HG03457 (cell line): ENCODE measurements around the gene PIGW.

ENCODE experiments used
- ATAC-seq: cut with Tn5 transposase; IDR thresholded peaks from one replicate; pipeline ENCODE4 v1.9.1; 2021; ENCODE audit warnings: moderate number of reproducible peaks; ENCODE audit not compliant: unreplicated experiment

PIGW gene, protein sequence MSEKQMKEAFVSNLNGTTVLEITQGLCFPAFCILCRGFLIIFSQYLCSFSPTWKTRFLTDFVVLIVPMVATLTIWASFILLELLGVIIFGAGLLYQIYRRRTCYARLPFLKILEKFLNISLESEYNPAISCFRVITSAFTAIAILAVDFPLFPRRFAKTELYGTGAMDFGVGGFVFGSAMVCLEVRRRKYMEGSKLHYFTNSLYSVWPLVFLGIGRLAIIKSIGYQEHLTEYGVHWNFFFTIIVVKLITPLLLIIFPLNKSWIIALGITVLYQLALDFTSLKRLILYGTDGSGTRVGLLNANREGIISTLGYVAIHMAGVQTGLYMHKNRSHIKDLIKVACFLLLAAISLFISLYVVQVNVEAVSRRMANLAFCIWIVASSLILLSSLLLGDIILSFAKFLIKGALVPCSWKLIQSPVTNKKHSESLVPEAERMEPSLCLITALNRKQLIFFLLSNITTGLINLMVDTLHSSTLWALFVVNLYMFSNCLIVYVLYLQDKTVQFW

DNA sequence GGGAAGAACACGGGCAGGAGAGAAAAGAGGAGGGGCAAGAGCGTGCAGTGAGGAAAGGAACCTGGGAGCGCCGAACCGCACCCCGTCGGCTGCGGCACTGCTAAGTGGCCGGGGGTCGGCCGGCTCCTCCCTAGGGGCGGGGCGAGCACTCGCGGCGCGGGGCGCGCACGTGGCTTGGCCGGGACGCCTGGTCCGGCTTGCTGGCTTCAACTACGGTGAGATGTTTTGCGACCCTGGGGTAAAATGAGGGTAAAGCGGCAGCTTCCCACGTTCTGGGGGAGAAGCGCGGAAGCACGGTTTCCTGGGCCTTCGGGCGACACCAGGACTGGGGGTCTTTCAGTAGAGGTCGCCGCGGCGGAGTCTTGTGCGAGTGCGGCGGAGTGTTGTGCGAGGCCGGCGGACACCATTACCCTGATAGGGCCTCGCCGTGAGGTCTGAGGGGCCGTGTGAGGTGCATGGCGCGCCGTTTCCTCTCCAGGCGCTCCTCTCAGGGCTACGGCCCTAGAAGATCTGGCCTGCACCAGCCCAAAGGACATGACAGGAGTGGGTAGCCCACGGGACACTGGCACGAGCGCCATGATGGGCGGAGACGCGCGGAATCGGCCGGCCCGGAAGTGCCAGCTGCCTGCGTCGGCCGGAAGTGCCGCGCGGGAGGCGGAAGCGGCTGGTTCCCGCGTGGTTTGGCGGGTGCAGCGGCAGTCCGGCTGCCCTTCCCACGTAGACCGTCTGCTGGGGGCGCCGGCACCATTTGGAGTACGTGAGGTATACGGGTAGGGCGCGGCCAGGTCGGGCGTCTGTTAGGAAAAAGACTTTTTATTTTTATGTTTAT, at the start of gene PIGW, which contains the start of gene MYO19:
Gene PIGW, plus strand, starts transcription at position 148 of the 829 bp plus-strand sequence. CDS start 2,115 bp downstream, outside the sequence.
Gene MYO19, minus strand, starts transcription at position 29 of the 829 bp plus-strand sequence. CDS start 2,330 bp downstream, outside the sequence.
- ATAC-seq, result peak; percentile 47

DNA sequence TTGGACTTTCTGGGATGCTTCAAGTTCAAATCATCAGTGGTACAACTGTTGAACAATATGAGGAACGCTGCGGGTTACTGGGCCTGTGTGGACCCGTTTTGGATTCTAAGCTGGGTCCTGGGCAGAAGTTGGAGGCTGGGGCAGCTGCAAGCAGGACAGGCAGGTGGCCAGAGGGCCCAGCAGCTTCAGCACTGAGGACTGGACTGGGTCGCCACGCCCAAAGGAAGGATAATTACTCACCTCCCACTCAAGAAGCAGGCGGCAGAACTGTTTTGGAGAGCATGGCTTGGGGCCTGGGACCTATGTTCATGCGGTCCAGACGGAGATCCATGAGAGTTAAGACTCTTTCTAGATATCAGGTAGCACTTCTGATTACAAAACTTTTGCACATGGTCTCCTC, 49.8 kb upstream of the PIGW start:
- no peak for ATAC-seq

DNA sequence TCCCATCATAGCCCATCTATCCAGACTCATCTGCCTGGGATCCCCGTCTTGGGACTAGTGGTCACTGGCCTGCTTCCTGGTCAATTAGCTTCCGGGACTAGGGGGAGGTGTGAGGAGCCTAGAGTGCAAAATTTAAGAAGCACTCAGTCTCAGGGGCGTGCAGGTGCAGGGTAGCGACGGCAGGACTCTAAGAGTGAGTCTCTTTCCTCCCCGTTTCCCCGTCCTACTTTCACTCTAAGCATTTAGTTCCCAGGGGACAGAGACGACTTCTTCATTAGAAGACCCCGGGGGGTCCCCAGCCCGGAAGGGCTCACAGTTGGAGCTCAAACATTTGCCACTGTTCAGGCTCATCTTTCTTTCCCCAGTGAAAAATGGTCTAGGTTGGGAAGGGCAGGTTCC, 49.0 kb upstream of the PIGW start:
- ATAC-seq, result no peak

DNA sequence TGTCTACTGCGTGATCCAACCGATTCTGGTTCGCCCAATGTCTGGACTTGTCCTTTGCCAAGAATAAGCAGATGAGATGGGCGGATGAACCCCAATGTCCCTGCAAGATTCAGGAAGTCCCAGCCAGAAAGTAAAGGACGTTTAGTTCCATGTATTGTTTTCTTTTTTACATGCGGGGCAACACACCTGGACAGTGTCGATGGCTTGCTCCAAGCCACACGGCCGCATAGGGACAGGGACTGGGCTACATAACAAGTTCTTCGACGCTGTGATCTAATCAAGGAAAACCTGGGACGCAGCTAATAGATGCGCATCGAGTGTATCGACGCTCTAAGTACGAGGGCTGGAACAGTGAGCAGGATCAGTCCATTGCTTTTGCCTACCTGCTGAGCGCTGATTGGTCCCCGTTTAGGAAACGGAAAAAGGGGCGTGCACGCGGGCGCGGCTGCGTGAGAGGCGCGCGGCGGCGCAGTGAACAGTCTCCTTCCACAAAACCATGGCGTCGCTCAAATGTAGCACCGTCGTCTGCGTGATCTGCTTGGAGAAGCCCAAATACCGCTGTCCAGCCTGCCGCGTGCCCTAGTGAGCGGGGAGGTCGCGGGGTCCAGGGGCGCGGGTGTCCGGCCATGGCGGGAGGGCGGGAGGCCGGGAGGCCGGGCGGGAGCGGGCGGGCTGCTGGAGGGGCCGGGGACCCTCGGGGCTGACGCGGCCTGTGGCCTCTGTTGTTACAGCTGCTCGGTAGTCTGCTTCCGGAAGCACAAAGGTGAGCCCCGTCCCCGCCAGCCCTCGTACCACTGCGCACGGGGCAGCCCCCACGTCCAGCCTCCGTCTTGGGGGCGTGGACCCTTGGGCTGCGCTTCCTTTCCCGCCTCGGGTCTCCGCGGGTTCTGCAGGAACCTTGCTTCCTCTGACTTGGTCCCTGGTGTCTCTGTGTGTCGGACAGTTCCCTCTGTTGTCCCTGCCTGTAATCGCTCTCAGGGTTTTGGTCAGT, 48.3 kb upstream of the PIGW start, which contains the start of gene ZNHIT3:
Gene ZNHIT3, plus strand, starts transcription at position 478 of the 991 bp plus-strand sequence. Its CDS starts 19 bp downstream, at position 497.
- peak; percentile 74 for ATAC-seq

DNA sequence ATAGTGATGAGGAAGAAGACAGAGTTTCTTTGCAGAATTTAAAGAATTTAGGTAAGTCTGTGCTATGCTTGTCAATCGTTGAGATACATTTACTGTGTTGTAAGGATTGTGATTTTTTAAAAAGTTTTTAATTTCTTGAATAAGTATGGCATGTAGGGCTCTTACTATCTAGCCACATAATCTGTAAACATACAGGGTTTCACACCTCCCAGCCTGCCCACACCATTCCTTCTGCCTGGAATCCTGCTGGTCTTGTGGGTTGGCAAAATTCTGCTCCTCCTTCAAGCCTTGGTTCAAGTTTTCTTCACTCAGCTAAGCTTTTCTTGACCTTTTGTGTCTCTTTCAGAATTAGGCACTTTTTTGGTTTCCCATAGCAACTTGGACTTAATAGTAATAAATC, 40.8 kb upstream of the PIGW start:
- ATAC-seq, result no peak

DNA sequence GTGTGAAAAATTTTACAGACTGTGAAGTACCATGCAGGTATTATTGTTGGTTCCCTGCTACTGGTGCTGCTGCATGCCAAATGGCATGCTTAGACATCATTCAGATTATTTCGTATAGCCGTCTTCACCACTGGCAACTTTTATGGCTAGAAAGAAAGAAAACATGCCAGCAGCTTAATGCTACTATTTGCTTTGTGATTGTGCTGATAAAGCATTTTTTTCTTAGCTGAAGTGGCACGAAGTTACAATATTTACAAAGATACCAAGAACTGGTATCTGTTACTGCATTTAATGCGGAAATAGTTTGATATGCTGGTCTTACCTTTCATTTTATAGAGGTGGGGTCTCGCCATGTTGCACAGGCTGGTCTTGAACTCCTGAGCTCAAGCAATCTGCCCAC, 40.1 kb upstream of the PIGW start:
- ATAC-seq, result no peak

DNA sequence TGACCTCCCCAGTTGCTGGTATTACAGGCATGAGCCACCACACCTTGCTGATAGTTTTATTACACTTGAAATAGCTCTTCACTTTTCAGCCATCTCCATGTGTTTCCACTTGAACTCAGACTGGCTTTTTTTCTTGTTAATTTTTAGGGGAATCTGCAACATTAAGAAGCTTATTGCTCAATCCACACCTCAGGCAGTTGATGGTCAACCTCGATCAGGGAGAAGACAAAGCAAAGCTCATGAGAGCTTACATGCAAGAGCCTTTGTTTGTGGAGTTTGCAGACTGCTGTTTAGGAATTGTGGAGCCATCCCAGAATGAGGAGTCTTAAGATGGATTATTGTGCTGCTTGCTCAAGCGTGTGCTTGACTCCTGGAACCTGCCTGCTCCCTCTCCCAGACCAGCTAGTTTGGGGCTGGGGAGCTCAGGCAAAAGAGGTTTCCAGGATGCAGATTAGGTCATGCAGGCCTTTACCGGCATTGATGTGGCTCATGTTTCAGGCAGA, 39.7 kb upstream of the PIGW start:
- no peak for ATAC-seq

DNA sequence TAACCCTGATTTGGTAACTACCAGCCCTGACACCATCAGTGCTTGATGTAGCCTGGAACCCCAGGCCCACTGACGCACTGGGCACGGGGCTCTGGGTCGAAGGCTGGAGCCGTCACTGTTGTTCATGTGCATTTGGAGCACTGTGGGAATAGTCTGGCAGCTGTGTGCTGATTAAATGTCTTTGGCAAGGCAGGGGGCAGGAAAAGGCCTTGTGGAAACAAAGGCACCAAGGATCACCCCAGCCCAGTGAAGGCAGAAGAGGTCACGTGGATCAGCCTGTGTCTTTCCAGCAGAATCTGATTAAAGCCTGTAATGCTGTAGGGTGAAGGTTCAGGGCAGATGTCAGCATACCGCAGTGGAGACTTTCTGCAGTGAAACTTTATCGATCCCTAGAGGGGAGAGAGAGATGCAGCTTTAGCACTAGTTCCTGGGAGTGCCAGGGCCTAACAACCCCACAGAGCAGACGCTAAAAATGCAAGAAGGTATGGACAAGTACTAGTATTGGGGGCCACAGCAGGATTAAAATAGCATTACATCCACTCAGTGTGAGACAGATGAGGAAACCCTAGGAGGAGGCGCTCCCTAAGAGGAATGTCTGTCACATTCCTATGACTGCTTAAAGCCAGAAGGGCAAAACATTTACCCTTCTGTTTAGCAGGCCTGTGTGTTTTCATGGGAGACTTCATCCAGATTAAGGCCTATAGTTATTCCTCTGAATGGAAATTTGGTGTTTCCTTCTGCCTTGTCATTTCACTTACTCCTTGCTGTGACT, 38.6 kb upstream of the PIGW start:
- no peak for ATAC-seq

DNA sequence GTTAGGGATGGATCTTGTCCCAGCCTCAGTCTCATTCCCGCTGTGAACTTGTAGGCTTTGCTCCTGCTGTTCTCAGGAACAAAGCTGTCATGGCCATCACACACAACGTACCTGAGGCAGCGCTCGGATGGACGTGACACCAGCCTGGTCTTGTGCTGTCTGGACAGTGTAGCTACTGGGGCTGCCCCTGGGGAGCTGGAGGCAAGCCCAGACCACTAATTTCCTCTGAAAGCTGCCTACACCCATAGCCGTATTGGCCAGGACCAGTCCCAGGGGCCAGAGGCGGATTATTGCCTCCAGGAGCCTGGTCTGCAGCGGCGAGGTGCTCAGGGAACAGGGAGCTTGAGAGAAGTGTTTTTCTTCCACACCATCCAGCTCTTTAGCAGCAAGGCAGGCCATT, 36.6 kb upstream of the PIGW start:
- ATAC-seq, result no peak

DNA sequence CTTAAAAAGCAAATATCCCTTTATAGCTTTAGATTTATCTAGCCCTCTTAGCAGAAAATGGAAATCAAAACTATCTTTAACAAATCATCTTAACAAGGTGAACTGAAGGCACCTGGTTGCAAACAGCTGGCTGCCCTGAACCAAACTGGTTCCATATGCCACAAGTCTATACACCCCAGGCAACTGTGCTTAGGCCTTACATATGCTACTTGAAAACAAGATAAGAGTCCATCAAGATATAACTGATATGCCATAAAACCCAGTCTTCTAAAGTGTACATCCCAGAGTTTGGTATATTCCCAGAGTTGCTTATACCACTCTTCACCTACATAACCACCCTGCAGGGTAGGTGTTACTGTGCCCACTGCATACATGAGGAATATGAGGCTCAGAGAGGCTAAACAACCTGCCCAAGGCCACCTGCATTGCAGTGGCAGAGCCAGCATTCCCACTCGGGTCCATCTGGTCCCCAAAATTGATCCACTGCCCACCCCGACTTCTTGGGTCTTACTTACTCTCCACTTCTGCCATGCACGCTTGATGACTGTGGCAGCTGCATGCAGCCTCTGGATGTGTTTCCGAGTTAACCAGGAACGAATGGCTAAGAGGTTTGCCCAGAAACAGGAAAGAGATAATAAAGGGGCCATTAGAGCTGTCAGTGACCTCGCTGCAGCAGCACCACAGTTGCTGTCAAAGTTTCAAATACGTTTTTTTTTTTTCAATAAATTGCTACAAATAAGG, 36.1 kb upstream of the PIGW start:
- ATAC-seq, result no peak

DNA sequence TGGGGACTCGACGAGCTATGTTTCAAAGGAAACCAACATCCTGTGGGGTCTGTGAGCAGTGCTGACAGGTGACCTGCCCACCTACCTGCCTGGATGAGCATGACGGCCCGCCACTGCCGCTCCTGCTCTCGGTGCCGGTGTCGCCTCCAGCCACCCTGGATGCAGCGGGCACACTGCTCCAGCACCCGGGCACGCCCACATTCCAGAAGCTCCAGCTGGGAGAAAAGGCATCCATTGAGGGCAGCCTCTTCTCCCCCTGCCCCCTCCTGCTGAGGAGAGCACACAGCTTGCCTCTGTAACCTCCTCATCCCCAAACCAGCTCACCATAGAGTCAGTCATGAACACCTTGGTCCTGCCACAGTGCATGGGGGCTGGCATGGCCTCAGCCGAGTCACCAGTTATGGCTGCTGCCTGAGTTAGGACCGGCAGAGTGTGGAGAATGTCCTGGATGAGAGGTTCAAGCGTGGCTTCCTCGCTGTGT, 34.0 kb upstream of the PIGW start:
- ATAC-seq, result no peak

DNA sequence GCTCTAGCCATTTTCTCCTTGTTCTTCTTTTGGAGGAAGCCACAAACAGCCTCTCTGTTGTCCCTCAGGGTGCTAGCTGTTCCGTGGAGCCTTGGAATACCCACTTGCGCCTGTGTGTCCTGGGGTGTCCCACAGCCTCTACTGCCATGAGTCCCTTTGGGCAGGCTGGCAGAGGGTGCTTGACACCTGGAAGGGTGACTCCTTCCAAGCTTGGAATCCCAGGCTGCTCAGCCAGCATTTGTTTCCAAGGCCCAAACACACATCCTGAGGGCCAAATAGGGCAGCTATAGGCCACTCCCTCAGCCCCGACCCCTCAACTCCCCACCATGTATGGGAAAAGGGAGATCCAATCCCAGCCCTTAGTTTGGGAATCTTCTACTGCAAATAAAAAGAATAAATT, 33.4 kb upstream of the PIGW start:
- no peak for ATAC-seq

DNA sequence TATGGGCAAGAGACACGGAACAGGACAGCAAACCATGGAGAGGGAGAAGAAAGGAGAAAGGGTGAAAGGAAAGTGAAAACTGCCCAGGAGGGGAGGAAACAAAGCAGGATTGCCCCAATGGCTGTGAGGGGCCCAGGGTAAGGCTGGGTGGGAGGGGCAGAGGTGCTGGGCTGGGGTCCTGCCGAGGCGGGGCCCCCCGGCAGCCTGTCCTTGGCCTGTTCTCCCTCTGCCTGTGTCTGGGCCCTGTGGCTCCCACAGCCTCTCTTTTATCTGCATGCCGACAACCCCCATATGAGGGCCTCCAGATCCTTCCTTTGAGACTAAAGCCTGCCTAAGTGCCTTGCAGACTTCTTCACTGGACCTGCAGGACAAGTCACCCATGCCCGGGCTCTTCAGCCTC, 32.8 kb upstream of the PIGW start:
- no peak for ATAC-seq

DNA sequence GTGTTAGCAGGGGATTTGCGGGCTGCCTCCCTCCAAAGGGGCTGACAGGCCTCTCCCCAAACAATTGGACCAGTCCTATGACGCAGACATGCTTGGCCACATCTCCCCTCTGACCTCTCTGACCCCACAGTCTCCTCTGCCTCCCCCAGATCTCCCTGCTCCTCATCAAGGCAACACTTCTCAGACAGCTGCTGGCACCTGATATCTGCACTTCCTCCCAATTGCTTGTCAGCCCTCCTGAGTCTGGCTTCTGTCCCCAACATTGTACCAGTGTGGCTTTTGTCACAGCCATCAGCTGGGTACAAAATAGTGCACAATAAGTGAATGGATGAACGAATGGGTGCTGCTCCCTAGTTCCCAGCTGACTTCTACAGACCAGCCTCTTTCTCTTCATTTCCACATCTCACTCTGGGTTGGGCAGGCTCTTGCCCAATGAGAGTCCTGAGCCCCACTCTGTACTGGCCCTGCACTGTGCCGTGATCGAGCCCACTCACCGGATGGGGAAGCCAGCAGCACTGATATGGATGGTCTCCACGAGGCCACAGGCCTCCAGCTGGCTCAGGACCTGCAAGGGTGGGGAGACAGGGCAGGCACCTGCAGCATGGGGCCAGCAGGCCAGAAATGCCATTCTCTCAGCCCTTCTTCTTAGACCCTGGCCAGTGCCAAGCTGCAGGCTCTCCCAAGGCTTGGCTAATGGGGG, 31.2 kb upstream of the PIGW start:
- no peak for ATAC-seq

DNA sequence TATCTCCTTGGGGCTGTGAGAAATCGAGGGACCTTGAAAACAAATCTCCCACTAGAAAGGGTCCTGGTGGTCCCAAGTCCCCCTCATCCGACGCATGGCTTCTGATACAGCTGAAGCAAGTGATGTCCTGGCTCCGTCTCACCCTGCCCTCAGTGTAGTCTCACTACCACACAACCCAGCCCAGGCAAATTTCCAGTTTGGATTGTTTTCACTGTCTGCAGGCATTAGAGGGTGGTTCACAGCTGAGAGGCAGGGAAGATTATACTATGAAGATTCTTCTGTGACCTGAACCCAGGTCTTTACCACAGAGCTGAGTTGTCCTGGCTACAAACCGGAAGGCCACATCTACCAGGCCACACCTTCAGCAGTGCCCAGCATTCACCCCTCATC, 30.6 kb upstream of the PIGW start:
- no peak for ATAC-seq

DNA sequence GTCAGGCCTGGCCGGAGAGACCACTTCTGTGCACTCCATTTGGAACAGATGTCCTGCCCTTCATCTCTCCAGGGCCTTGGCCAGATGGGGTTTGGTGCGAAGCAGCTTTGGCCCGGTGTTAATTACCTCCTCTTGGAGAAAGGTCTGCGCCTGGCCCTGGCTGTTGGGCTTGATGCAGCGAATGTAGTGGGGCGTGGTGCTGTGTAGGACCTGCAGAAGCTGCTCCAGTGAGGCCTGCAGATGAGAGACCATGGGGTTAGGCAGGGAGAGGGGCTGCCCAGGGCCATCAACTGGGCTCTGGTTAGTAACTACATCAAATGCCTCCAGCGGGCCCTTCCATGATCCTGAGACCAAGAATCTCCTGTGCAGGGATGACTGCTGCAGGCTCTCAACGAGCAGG, 29.6 kb upstream of the PIGW start:
- no peak for ATAC-seq

DNA sequence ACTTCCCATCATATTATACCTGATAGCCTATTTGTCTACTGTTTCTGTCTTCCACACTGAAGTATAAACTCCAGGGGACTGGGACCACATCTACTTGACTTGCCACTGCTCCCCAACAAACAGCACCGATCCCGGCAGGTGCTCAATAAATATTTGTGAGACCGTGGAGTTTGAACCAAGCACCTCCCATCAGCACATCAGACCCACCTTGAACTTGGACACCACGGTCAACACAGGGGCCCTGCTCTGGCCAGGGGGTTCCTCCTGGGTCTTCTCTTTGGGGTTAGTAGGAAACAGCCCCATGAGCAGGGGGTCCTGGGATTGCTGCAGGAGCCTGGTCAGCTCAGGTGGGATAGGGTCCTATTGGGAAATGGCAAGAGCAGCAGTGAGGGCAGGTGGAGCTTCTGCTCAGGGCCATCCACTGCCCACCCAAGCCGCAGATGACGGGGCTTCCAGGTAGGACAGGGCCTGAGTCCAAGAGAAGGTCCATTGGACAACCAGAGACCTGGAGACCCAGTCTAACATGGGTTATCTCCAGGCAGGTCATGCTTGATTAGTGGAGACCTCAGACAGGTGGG, 28.4 kb upstream of the PIGW start:
- no peak for ATAC-seq

DNA sequence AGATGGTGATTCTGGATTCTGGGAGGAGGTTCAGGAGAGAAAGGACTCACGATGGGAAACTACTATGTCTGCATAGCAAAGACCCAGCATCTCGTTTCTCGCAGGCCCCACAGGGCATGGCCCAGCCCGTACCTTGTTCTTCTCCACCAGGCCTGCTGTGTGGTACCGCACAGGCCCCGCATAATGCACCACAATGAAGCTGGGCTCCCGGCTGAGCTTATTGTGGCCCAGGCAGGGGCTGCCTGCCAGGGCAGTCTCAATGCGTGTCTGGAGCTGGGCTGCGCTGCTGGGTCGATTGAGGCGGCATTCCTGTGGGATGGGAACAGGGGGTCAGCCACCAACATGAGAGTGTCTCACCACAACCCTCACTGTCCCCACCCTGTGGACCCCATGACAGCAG, 28.0 kb upstream of the PIGW start:
- no peak for ATAC-seq
